ENCODE data around the gene ENO2. TPM values are rescaled to one million over a fixed set of nuclear protein-coding genes. Genes with fewer than 3 reads are reported as not detected.

ENO2 gene
- total RNA-seq, 1 donor: 13.4 TPM

DNA sequence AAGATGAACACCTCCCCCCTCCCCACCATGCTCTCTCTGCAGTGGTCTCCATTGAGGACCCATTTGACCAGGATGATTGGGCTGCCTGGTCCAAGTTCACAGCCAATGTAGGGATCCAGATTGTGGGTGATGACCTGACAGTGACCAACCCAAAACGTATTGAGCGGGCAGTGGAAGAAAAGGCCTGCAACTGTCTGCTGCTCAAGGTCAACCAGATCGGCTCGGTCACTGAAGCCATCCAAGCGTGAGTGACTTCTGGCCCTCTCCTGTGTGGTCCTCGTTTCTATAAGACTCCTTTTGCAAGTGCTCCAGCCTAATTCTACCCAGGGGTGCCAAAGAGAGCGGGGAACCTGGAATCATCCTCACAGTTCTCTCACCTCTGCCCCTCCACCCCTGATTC, 7.2 kb downstream of the ENO2 start:
- no peaks in the 10 kb centered on the region for H4K20me1 ChIP-seq (ENCODE audit: insufficient read depth, low read length)
- H3K27me3 ChIP-seq (ENCODE audit: insufficient read depth, low read length): no peaks in the 10 kb centered on the region
- H3K4me1 ChIP-seq (ENCODE audit: insufficient read depth, low read length): peaks cover 32% of the 10 kb centered on the region
- H3K4me2 ChIP-seq (ENCODE audit: insufficient read depth, low read length): no peak overlapping the region
- peaks cover 3% of the 10 kb centered on the region for H3K79me2 ChIP-seq (ENCODE audit: insufficient read depth, low read length)
- H2AFZ ChIP-seq (ENCODE audit: low read length): no peak overlapping the region
- no peak overlapping the region for H3K4me3 ChIP-seq (ENCODE audit: insufficient read depth, low read length)
- H3K36me3 ChIP-seq (ENCODE audit: insufficient read depth, low read length): peaks cover 25% of the 10 kb centered on the region
- no peak for DNase-seq (ENCODE audit: insufficient read length, low spot score, missing footprints)
- no peak overlapping the region for H3K27ac ChIP-seq (ENCODE audit: low read depth, low read length)
- no peaks in the 10 kb centered on the region for H3K9me3 ChIP-seq (ENCODE audit: low read depth, low read length)
- TF ChIP-seq, protein P1, sequence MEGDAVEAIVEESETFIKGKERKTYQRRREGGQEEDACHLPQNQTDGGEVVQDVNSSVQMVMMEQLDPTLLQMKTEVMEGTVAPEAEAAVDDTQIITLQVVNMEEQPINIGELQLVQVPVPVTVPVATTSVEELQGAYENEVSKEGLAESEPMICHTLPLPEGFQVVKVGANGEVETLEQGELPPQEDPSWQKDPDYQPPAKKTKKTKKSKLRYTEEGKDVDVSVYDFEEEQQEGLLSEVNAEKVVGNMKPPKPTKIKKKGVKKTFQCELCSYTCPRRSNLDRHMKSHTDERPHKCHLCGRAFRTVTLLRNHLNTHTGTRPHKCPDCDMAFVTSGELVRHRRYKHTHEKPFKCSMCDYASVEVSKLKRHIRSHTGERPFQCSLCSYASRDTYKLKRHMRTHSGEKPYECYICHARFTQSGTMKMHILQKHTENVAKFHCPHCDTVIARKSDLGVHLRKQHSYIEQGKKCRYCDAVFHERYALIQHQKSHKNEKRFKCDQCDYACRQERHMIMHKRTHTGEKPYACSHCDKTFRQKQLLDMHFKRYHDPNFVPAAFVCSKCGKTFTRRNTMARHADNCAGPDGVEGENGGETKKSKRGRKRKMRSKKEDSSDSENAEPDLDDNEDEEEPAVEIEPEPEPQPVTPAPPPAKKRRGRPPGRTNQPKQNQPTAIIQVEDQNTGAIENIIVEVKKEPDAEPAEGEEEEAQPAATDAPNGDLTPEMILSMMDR (IDR thresholded peaks at IDR 0.05; ENCODE audit: extremely low read depth, low read depth, low read length): no peak

DNA sequence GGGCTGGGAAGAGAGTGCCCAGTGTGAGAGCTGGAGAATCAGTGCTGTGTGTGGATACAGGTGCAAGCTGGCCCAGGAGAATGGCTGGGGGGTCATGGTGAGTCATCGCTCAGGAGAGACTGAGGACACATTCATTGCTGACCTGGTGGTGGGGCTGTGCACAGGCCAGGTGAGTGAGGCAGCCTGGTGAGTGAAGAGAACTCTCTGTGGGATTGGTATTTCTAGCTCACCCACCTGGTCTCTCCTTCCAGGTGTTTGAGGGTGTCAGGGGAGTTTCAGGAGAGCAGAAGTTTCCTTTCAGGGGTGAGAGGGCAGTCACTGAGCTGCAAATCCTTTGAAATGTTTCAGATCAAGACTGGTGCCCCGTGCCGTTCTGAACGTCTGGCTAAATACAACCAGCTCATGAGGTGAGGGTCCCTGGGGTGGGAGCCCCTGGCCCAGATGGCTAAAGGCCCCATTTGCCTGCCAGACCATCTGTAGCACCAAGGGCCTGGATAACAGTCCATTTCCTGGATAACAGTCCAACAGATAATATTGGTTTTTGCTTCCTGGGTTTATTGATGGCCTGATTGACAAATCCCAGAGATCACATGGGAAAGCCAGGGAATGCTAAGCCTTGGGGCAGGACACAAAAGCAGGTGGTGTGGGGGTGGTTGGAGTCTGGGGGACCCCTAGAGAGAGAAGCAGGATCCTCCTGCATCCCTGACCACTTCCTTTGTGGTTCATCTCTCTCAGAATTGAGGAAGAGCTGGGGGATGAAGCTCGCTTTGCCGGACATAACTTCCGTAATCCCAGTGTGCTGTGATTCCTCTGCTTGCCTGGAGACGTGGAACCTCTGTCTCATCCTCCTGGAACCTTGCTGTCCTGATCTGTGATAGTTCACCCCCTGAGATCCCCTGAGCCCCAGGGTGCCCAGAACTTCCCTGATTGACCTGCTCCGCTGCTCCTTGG, 7.9 kb downstream of the ENO2 start:
- Histone ChIP-seq H3K4me2 (ENCODE audit: insufficient read depth, low read length) (no peak overlapping the region), H2AFZ (ENCODE audit: low read length) (no peak overlapping the region), H3K4me1 (ENCODE audit: insufficient read depth, low read length) (peaks cover 34% of the 10 kb centered on the region), H3K9me3 (ENCODE audit: low read depth, low read length) (no peaks in the 10 kb centered on the region), H3K36me3 (ENCODE audit: insufficient read depth, low read length) (peaks cover 22% of the 10 kb centered on the region), H3K27ac (ENCODE audit: low read depth, low read length) (no peak overlapping the region), H3K79me2 (ENCODE audit: insufficient read depth, low read length) (peaks cover 8% of the 10 kb centered on the region), H3K27me3 (ENCODE audit: insufficient read depth, low read length) (no peaks in the 10 kb centered on the region), H3K4me3 (ENCODE audit: insufficient read depth, low read length) (no peak overlapping the region), H4K20me1 (ENCODE audit: insufficient read depth, low read length) (no peaks in the 10 kb centered on the region)
- DNase-seq (ENCODE audit: insufficient read length, low spot score, missing footprints): peak; percentile 68
- TF ChIP-seq, protein P1 (IDR thresholded peaks at IDR 0.05; ENCODE audit: extremely low read depth, low read depth, low read length): no peak

DNA sequence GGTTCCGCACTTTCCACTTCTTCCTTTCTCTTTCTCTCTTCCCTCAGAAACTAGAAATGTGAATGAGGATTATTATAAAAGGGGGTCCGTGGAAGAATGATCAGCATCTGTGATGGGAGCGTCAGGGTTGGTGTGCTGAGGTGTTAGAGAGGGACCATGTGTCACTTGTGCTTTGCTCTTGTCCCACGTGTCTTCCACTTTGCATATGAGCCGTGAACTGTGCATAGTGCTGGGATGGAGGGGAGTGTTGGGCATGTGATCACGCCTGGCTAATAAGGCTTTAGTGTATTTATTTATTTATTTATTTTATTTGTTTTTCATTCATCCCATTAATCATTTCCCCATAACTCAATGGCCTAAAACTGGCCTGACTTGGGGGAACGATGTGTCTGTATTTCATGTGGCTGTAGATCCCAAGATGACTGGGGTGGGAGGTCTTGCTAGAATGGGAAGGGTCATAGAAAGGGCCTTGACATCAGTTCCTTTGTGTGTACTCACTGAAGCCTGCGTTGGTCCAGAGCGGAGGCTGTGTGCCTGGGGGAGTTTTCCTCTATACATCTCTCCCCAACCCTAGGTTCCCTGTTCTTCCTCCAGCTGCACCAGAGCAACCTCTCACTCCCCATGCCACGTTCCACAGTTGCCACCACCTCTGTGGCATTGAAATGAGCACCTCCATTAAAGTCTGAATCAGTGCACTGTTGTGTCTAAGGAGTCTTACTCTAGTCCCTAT, 8.8 kb downstream of the ENO2 start:
- no peak overlapping the region for H2AFZ ChIP-seq (ENCODE audit: low read length)
- DNase-seq (ENCODE audit: insufficient read length, low spot score, missing footprints): peak; percentile 30
- no peaks in the 10 kb centered on the region for H3K9me3 ChIP-seq (ENCODE audit: low read depth, low read length)
- H4K20me1 ChIP-seq (ENCODE audit: insufficient read depth, low read length): no peaks in the 10 kb centered on the region
- peaks cover 13% of the 10 kb centered on the region for H3K79me2 ChIP-seq (ENCODE audit: insufficient read depth, low read length)
- H3K4me1 ChIP-seq (ENCODE audit: insufficient read depth, low read length): peaks cover 30% of the 10 kb centered on the region
- H3K27me3 ChIP-seq (ENCODE audit: insufficient read depth, low read length): no peaks in the 10 kb centered on the region
- H3K4me2 ChIP-seq (ENCODE audit: insufficient read depth, low read length): no peak overlapping the region
- no peak overlapping the region for H3K4me3 ChIP-seq (ENCODE audit: insufficient read depth, low read length)
- no peak overlapping the region for H3K27ac ChIP-seq (ENCODE audit: low read depth, low read length)
- H3K36me3 ChIP-seq (ENCODE audit: insufficient read depth, low read length): peaks cover 20% of the 10 kb centered on the region
- TF ChIP-seq, protein P1 (IDR thresholded peaks at IDR 0.05; ENCODE audit: extremely low read depth, low read depth, low read length): no peak

DNA sequence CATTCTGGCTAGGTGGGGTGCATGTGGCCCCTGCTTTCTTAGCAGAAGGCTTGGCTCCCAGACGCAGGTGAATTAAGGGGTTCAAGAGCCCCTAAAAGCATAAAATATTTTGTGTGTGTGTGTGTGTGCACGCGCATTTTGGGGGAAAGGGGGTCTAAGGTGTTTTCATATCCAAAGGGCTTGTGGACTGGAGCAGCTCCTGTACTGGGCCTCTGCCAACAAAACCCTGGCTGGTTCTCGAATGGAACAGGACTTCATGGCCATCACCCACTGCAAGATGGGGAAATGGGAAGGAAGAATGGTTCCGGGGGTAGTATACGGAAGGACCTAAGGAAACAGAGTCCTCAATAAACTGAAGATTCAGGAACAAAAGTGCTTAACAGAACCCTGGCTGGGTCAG, 9.5 kb downstream of the ENO2 start:
- TF ChIP-seq, protein P1 (IDR thresholded peaks at IDR 0.05; ENCODE audit: extremely low read depth, low read depth, low read length): no peak
- peaks cover 30% of the 10 kb centered on the region for H3K4me1 ChIP-seq (ENCODE audit: insufficient read depth, low read length)
- H3K79me2 ChIP-seq (ENCODE audit: insufficient read depth, low read length): peaks cover 19% of the 10 kb centered on the region
- H3K4me3 ChIP-seq (ENCODE audit: insufficient read depth, low read length): no peak overlapping the region
- H2AFZ ChIP-seq (ENCODE audit: low read length): peak overlapping the region; percentile 57
- no peaks in the 10 kb centered on the region for H3K9me3 ChIP-seq (ENCODE audit: low read depth, low read length)
- H3K36me3 ChIP-seq (ENCODE audit: insufficient read depth, low read length): peaks cover 20% of the 10 kb centered on the region
- DNase-seq (ENCODE audit: insufficient read length, low spot score, missing footprints): no peak
- no peak overlapping the region for H3K27ac ChIP-seq (ENCODE audit: low read depth, low read length)
- H4K20me1 ChIP-seq (ENCODE audit: insufficient read depth, low read length): peaks cover under 1% of the 10 kb centered on the region
- H3K27me3 ChIP-seq (ENCODE audit: insufficient read depth, low read length): no peaks in the 10 kb centered on the region
- no peak overlapping the region for H3K4me2 ChIP-seq (ENCODE audit: insufficient read depth, low read length)
